Neural crest cell (in vitro differentiated cells): ENCODE results near the gene SAMSN1. TPM values are rescaled to one million over a fixed set of nuclear protein-coding genes. Genes with fewer than 3 reads are reported as not detected.

Experiments
- DNase-seq: peaks from one replicate; pipeline ENCODE4 v3.0.0; 2021; ENCODE audit warnings: low read depth, mixed read lengths, low spot score
- H3K27ac Mint-ChIP-seq: one replicate; pipeline ENCODE4 v1.8.0; 2021; ENCODE audit warnings: mild to moderate bottlenecking, mixed read lengths; ENCODE audit not compliant: unreplicated experiment
- H3K27me3 Mint-ChIP-seq: 2 replicates; pipeline ENCODE4 v1.8.0; 2021; ENCODE audit warnings: low read depth, mild to moderate bottlenecking, mixed read lengths
- H3K36me3 Mint-ChIP-seq: 2 replicates; pipeline ENCODE4 v1.8.0; 2021; ENCODE audit warnings: low read depth, mild to moderate bottlenecking, mixed read lengths
- H3K4me1 Mint-ChIP-seq: 2 replicates; pipeline ENCODE4 v1.8.0; 2021; ENCODE audit warnings: mixed read lengths
- H3K4me3 Mint-ChIP-seq: one replicate; pipeline ENCODE4 v1.8.0; 2021; ENCODE audit warnings: mild to moderate bottlenecking, mixed read lengths
- H3K9me3 Mint-ChIP-seq: 2 replicates; pipeline ENCODE4 v1.8.0; 2021; ENCODE audit warnings: mixed read lengths
- CTCF ChIP-seq: fragments of 200-600 bp; sonication (generic); conservative IDR thresholded peaks from 2 replicates; pipeline ENCODE4 v1.5.0; 2021; ENCODE audit warnings: antibody characterized with exemption, mild to moderate bottlenecking
- total RNA-seq: library from RNA; stranded (reverse); gene quantifications from 2 replicates; pipeline ENCODE4 v1.2.1, GENCODE V29; 2021

Gene SAMSN1
- total RNA-seq, 1 donor from 2014 or later: not detected

GRCh38 chr21:14448784-14449183 is 97.3 kb downstream of the SAMSN1 start:
- no peak overlapping the region for H3K27ac Mint-ChIP-seq
- no peaks in the 10 kb centered on the region for H3K36me3 Mint-ChIP-seq
- H3K9me3 Mint-ChIP-seq: no peaks in the 10 kb centered on the region
- H3K27me3 Mint-ChIP-seq: no peaks in the 10 kb centered on the region
- DNase-seq: no peak
- H3K4me1 Mint-ChIP-seq: no peaks in the 10 kb centered on the region
- TF ChIP-seq CTCF: no peak
- H3K4me3 Mint-ChIP-seq: no peak overlapping the region

- DNase-seq: no peak
- no peak for TF ChIP-seq CTCF
- Mint-ChIP-seq H3K36me3 (no peaks in the 10 kb centered on the region), H3K4me1 (no peaks in the 10 kb centered on the region), H3K4me3 (no peak overlapping the region), H3K27ac (no peak overlapping the region), H3K27me3 (no peaks in the 10 kb centered on the region), H3K9me3 (peaks cover 3% of the 10 kb centered on the region)
These were observed 107.9 kb downstream of the SAMSN1 start for GRCh38 chr21:14438211-14438610.

GRCh38 chr21:14435423-14435822 is 110.7 kb downstream of the SAMSN1 start:
- H3K4me1 Mint-ChIP-seq: no peaks in the 10 kb centered on the region
- H3K27me3 Mint-ChIP-seq: no peaks in the 10 kb centered on the region
- TF ChIP-seq CTCF: no peak
- peaks cover 3% of the 10 kb centered on the region for H3K9me3 Mint-ChIP-seq
- no peak for DNase-seq
- no peaks in the 10 kb centered on the region for H3K36me3 Mint-ChIP-seq
- H3K4me3 Mint-ChIP-seq: no peak overlapping the region
- H3K27ac Mint-ChIP-seq: no peak overlapping the region

Other genes with a start within 250 kb of the SAMSN1 start
- gene HSPA13, start 163.2 kb downstream of the SAMSN1 start, total RNA-seq: 36.5 and 40.9 TPM in 2 replicates